Measurements from ENCODE around the gene KRTAP17-1. TPM values are rescaled to one million over a fixed set of nuclear protein-coding genes. Genes with fewer than 3 reads are reported as not detected.

Gene KRTAP17-1
- polyA plus RNA-seq, 1 of the 3 experiments (the other 2 are of a cell fraction): not detected

DNA sequence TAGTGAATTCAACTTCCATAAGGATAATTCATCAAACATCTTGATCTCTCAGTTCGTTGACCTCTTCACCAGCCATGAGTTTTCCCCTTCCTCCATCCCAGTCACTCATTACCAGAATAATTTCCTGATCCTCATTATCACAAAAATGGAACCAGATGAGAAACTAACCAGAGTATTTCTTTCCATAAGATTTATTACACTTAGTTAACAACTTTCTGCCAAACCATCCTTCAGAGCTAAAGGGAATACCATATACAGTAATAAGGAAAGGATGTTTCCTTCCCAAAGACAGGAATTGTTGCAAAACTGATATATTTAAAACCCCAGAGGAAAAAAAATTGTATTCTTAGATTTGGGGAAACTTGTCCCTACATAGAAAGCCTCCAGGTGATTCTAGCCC is 21.5 kb downstream of the KRTAP17-1 start:
- Histone ChIP-seq H3K9me3 (no peaks in the 10 kb centered on the region), H3K4me2 (no peak overlapping the region), H3K36me3 (replicated peaks in 1 of 2; ENCODE audit: control insufficient read depth in 1 of 2, insufficient read depth in 2 of 2, low read length in 1 of 2) (no peaks in the 10 kb centered on the region), H2AFZ (ENCODE audit: low read depth) (no peak overlapping the region), H3K27me3 (ENCODE audit: insufficient read depth) (peaks cover 55% of the 10 kb centered on the region; the same call in 1 of the 2 replicates), H3K4me1 (ENCODE audit: control insufficient read depth in 1 of 2, insufficient read depth in 2 of 2, low read depth in 1 of 2, low read length in 1 of 2) (no peaks in the 10 kb centered on the region), H4K20me1 (ENCODE audit: insufficient read depth) (no peaks in the 10 kb centered on the region), H3F3A (replicated peaks; ENCODE audit: insufficient read depth) (no peaks in the 10 kb centered on the region), H3K9ac (no peak overlapping the region), H3K4me3 (ENCODE audit: low read depth in 2 of 2, low read length in 1 of 2) (no peak overlapping the region), H3K79me2 (ENCODE audit: insufficient read depth) (no peaks in the 10 kb centered on the region), H3K9me2 (no peaks in the 10 kb centered on the region), H3K27ac (ENCODE audit: low read depth in 2 of 2, low read length in 1 of 2) (no peak overlapping the region)
- DNase-seq: no peak
- TF ChIP-seq SMC3 (IDR thresholded peaks at IDR 0.05; ENCODE audit: low read depth, low read length): no peak
- TF ChIP-seq GABPA (IDR thresholded peaks at IDR 0.05; ENCODE audit: low read depth): no peak
- TF ChIP-seq, protein P1, sequence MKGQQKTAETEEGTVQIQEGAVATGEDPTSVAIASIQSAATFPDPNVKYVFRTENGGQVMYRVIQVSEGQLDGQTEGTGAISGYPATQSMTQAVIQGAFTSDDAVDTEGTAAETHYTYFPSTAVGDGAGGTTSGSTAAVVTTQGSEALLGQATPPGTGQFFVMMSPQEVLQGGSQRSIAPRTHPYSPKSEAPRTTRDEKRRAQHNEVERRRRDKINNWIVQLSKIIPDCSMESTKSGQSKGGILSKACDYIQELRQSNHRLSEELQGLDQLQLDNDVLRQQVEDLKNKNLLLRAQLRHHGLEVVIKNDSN (IDR thresholded peaks at IDR 0.05; ENCODE audit: borderline replicate concordance, low read depth): no peak
- TF ChIP-seq EP300 (IDR thresholded peaks at IDR 0.05; ENCODE audit: borderline replicate concordance in 1 of 2, low read depth in 1 of 2, low read length in 1 of 2): no peak
- TF ChIP-seq GATA2 (CRISPR knock-in tag; IDR thresholded peaks at IDR 0.05): no peak
- TF ChIP-seq POLR2AphosphoS5 (IDR thresholded peaks at IDR 0.05; ENCODE audit: low read depth, low read length): no peak
- TF ChIP-seq FOXJ3 (CRISPR knock-in tag; IDR thresholded peaks at IDR 0.05): no peak
- TF ChIP-seq CTCF (IDR thresholded peaks at IDR 0.05): no peak
- TF ChIP-seq TCF12 (IDR thresholded peaks at IDR 0.05): no peak
- no peak for TF ChIP-seq IRF3 (IDR thresholded peaks at IDR 0.05; ENCODE audit: low read depth, low read length)
- TF ChIP-seq CHD2 (IDR thresholded peaks at IDR 0.05; ENCODE audit: low read length, partially characterized antibody): no peak
- TF ChIP-seq YY1 (IDR thresholded peaks at IDR 0.05; ENCODE audit: low read depth): no peak
- TF ChIP-seq FOXM1 (IDR thresholded peaks at IDR 0.05; ENCODE audit: low read depth): no peak
- TF ChIP-seq NFIC (IDR thresholded peaks at IDR 0.05; ENCODE audit: borderline replicate concordance): no peak
- ChIA-PET POLR2A (no interaction called here), CTCF (interaction anchor here (1.5 kb wide), 1 partner anchor 19 kb away, joined by 4 read pairs; no protein-coding TSS in a partner anchor)
- 16% methylated on average over 1 of the region's 1 CpG for WGBS (ENCODE audit: low lambda C conversion rate)

DNA sequence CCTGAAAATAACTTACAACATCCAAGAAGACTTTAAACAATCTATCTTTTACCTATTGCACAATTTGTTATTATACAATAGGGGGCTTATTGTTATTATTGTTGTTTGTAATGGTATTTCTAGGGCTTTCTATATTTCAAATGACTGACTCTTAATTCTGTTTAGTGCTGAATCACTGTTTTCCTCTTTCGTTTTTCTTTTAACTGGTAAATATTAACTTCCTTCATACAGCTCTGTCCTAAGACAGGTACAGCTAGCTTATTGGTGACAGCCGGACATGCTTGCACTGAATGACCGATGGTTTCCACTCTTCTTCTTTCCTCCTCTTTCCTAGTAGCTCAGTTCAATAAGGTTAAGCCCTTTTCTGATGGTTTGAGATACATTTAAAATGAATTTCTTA is 28.5 kb downstream of the KRTAP17-1 start:
- no peaks in the 10 kb centered on the region for H3K4me1 ChIP-seq (ENCODE audit: control insufficient read depth in 1 of 2, insufficient read depth in 2 of 2, low read depth in 1 of 2, low read length in 1 of 2)
- POLR2A ChIA-PET: no interaction called here
- DNase-seq: no peak
- CTCF ChIA-PET: no interaction called here
- no peaks in the 10 kb centered on the region for H3K9me2 ChIP-seq
- H2AFZ ChIP-seq (ENCODE audit: low read depth): no peak overlapping the region
- no peaks in the 10 kb centered on the region for H3K36me3 ChIP-seq (replicated peaks in 1 of 2; ENCODE audit: control insufficient read depth in 1 of 2, insufficient read depth in 2 of 2, low read length in 1 of 2)
- no peak overlapping the region for H3K4me3 ChIP-seq (ENCODE audit: low read depth in 2 of 2, low read length in 1 of 2)
- no peak overlapping the region for H3K27ac ChIP-seq (ENCODE audit: low read depth in 2 of 2, low read length in 1 of 2)
- H3K4me2 ChIP-seq: no peak overlapping the region
- no peaks in the 10 kb centered on the region for H3K9me3 ChIP-seq
- H3K27me3 ChIP-seq (ENCODE audit: insufficient read depth): peaks cover 43% of the 10 kb centered on the region
- H3K9ac ChIP-seq: no peak overlapping the region
- 8% methylated on average over 3 of the region's 3 CpGs for WGBS (ENCODE audit: low lambda C conversion rate)
- H3F3A ChIP-seq (replicated peaks; ENCODE audit: insufficient read depth): no peaks in the 10 kb centered on the region
- H3K79me2 ChIP-seq (ENCODE audit: insufficient read depth): no peaks in the 10 kb centered on the region
- TF ChIP-seq, protein P2, sequence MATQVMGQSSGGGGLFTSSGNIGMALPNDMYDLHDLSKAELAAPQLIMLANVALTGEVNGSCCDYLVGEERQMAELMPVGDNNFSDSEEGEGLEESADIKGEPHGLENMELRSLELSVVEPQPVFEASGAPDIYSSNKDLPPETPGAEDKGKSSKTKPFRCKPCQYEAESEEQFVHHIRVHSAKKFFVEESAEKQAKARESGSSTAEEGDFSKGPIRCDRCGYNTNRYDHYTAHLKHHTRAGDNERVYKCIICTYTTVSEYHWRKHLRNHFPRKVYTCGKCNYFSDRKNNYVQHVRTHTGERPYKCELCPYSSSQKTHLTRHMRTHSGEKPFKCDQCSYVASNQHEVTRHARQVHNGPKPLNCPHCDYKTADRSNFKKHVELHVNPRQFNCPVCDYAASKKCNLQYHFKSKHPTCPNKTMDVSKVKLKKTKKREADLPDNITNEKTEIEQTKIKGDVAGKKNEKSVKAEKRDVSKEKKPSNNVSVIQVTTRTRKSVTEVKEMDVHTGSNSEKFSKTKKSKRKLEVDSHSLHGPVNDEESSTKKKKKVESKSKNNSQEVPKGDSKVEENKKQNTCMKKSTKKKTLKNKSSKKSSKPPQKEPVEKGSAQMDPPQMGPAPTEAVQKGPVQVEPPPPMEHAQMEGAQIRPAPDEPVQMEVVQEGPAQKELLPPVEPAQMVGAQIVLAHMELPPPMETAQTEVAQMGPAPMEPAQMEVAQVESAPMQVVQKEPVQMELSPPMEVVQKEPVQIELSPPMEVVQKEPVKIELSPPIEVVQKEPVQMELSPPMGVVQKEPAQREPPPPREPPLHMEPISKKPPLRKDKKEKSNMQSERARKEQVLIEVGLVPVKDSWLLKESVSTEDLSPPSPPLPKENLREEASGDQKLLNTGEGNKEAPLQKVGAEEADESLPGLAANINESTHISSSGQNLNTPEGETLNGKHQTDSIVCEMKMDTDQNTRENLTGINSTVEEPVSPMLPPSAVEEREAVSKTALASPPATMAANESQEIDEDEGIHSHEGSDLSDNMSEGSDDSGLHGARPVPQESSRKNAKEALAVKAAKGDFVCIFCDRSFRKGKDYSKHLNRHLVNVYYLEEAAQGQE (IDR thresholded peaks at IDR 0.05; ENCODE audit: low read depth, low read length): no peak
- no peak for TF ChIP-seq TCF12 (IDR thresholded peaks at IDR 0.05)
- no peak for TF ChIP-seq TAF1 (IDR thresholded peaks at IDR 0.05; ENCODE audit: borderline replicate concordance, low read depth, low read length)
- TF ChIP-seq FOSL2 (IDR thresholded peaks at IDR 0.05; ENCODE audit: borderline replicate concordance, low read depth): no peak
- H4K20me1 ChIP-seq (ENCODE audit: insufficient read depth): no peaks in the 10 kb centered on the region

All from SK-N-SH (cell line).